Endothelial cell of umbilical vein (primary cell): ENCODE measurements around the gene STAT4. TPM values are rescaled to one million over a fixed set of nuclear protein-coding genes. Genes with fewer than 3 reads are reported as not detected.

Experiments
- BruUV-seq: library from RNA; stranded (reverse); fragments of 400-500 nt; replicated peaks from 2 replicates; lab custom pipeline; 2021; lab: Mats Ljungman, UMichigan
- CTCF ChIA-PET: fragments of 300-600, 350-600 bp; sonication (Branson Sonifier 250); formaldehyde crosslinking; loops from one replicate; lab custom pipeline; 2021; ENCODE audit warnings: antibody characterized with exemption, inconsistent platforms; lab: Charles Lee
- POLR2A ChIA-PET: fragments of 300-600, 350-600 bp; sonication (Branson Sonifier 250); formaldehyde crosslinking; loops from one replicate; lab custom pipeline; 2021; ENCODE audit warnings: antibody characterized with exemption, inconsistent platforms; lab: Charles Lee
- DNase-seq: peaks from one replicate; pipeline ENCODE4 v3.0.0-alpha.2; 2011; ENCODE audit warnings: low read depth, low spot score
- FAIRE-seq: peaks from 2 replicates; lab custom pipeline; 2011; peaks lifted over from hg19 to GRCh38; lab: Jason Lieb, UNC
- H2AFZ ChIP-seq: 2 replicates; pipeline ENCODE4 v1.6.0; 2012; ENCODE audit warnings: low read depth, low read length, control low read depth, inconsistent platforms
- H3K27ac ChIP-seq: 2 replicates; pipeline ENCODE4 v1.5.1; 2011; ENCODE audit warnings: low read depth, mild to moderate bottlenecking, control low read depth, low read length, moderate library complexity; ENCODE audit not compliant: insufficient read depth
- H3K27me3 ChIP-seq, 2 experiments: 2 replicates each; pipeline versions ENCODE4 v1.6.0 to v1.6.1; 2011; ENCODE audit warnings: low read length in 2 of 2, mixed read lengths in 1 of 2; ENCODE audit not compliant: control insufficient read depth in 2 of 2, insufficient read depth in 2 of 2
- H3K36me3 ChIP-seq, 2 experiments: 2 replicates in 1 of 2; 3 replicates in 1 of 2; pipeline ENCODE4 v1.5.1; 2011; ENCODE audit warnings: low read length in 2 of 2, mild to moderate bottlenecking in 1 of 2, moderate library complexity in 1 of 2; ENCODE audit not compliant: control insufficient read depth in 2 of 2, insufficient read depth in 2 of 2; ENCODE audit errors: extremely low read depth in 1 of 2
- H3K4me1 ChIP-seq: 3 replicates; pipeline ENCODE4 v1.5.1; 2011; ENCODE audit warnings: mild to moderate bottlenecking, low read length; ENCODE audit not compliant: control insufficient read depth, insufficient read depth; ENCODE audit errors: extremely low read depth
- H3K4me2 ChIP-seq: 2 replicates; pipeline ENCODE4 v1.6.1; 2011; ENCODE audit warnings: low read length, control low read depth, mixed read lengths; ENCODE audit not compliant: insufficient read depth
- H3K4me3 ChIP-seq, 3 experiments: fragments of 200-600 bp in 1 of 3; sonication (generic), shearing (Covaris generic) in 1 of 3; replicated peaks in 1 of 3; 2 replicates each; pipeline ENCODE4 v1.5.1; 2011 to 2016; ENCODE audit warnings: control low read depth in 3 of 3, low read length in 3 of 3, mild to moderate bottlenecking in 2 of 3, inconsistent platforms in 1 of 3, low read depth in 1 of 3, moderate library complexity in 1 of 3; ENCODE audit not compliant: insufficient read depth in 1 of 3
- H3K79me2 ChIP-seq: 2 replicates; pipeline ENCODE4 v1.6.0; 2012; ENCODE audit warnings: low read length, inconsistent platforms; ENCODE audit not compliant: control insufficient read depth, insufficient read depth
- H3K9ac ChIP-seq: replicated peaks from 2 replicates; pipeline ENCODE3; 2011; ENCODE audit warnings: low read length, control low read depth; ENCODE audit not compliant: insufficient read depth; ENCODE audit errors: extremely low read depth
- H3K9me1 ChIP-seq: replicated peaks from 3 replicates; pipeline ENCODE4 v1.6.0; 2011; ENCODE audit warnings: mild to moderate bottlenecking, low read length; ENCODE audit not compliant: control insufficient read depth, insufficient read depth; ENCODE audit errors: extremely low read depth
- H3K9me3 ChIP-seq: replicated peaks from 2 replicates; pipeline ENCODE4 v1.5.1; 2012; ENCODE audit warnings: low read length, inconsistent platforms; ENCODE audit not compliant: control insufficient read depth, insufficient read depth
- H4K20me1 ChIP-seq: replicated peaks from 2 replicates; pipeline ENCODE3; 2011; ENCODE audit warnings: mild to moderate bottlenecking, low read length; ENCODE audit not compliant: control insufficient read depth, insufficient read depth; ENCODE audit errors: extremely low read depth
- CTCF ChIP-seq, 2 donors: IDR thresholded peaks; 1 replicate in 1 of 2; 2 replicates in 1 of 2; pipeline ENCODE4 v1.5.1; 2011; ENCODE audit warnings: low read length in 2 of 2, mild to moderate bottlenecking in 2 of 2, moderate library complexity in 2 of 2, control low read depth in 1 of 2, inconsistent platforms in 1 of 2, low read depth in 1 of 2; ENCODE audit not compliant: insufficient read depth in 1 of 2; ENCODE audit errors: extremely low read depth in 1 of 2
- GATA2 ChIP-seq: IDR thresholded peaks from 2 replicates; pipeline ENCODE4 v1.7.0; 2011; ENCODE audit warnings: low read depth, mild to moderate bottlenecking, moderate library complexity, mixed read lengths, low read length; ENCODE audit not compliant: insufficient read length, insufficient read depth
- JUN ChIP-seq: IDR thresholded peaks from 2 replicates; pipeline ENCODE4 v1.6.1; 2011; ENCODE audit warnings: borderline replicate concordance, low read depth; ENCODE audit not compliant: insufficient read length, insufficient read depth
- POLR2AphosphoS5 ChIP-seq: IDR thresholded peaks from 2 replicates; pipeline ENCODE4 v1.6.1; 2012; ENCODE audit warnings: low read depth, mild to moderate bottlenecking, control low read depth, low read length, moderate library complexity; ENCODE audit not compliant: insufficient read depth
- dilution Hi-C: fragments of 300-500 bp; cut with MboI; formaldehyde crosslinking; loops from one replicate; pipeline ENCODE4 v1.15.0; 2019; ENCODE audit warnings: low sequenced_read_pairs; ENCODE audit not compliant: extremely low pct_ligation_motif_present
- intact Hi-C: fragments of 100-400 bp; cut with micrococcal nuclease; formaldehyde crosslinking; loops from one replicate; pipeline ENCODE4 v1.10.0; 2022
- polyA plus RNA-seq, 4 experiments: library from polyadenylated mRNA; depleted of rRNA in 3 of 4; stranded (reverse) in 3 of 4; unstranded in 1 of 4; fragments of >200 nt; gene quantifications; 2 replicates each; pipeline versions ENCODE4 v1.2.1 to v1.2.3, GENCODE V29; 2011 to 2012; ENCODE audit warnings: missing spikeins in 1 of 4
- total RNA-seq: library from RNA; stranded (reverse); gene quantifications from 2 replicates; pipeline ENCODE4 v1.2.3, GENCODE V29; 2021

The STAT4 gene
- total and polyA plus RNA-seq, 2 donors (not counting 3 experiments of a cell fraction or from before 2014, with no cell fraction given), result 0.46 to 1.2 TPM

DNA sequence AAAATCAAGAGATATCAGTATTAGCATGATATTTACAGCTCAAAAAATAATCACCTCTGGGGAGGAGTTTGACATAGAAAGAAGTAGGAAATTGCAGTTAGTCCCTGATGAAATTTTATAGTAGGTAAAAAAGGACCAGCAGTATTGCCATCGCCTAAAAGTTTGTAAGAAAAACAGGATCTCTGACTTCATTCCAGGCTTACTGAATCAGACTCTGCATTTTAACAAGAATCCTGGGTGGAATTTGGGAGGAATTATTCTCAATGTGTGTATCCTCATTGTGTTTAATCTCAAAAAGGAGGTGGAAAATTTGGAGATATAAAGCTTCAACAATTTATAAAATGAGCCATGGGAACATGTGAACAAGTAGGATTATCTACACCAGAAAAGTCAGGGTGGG is 105.7 kb downstream of the STAT4 start:
- BruUV-seq, result no TSS peak
- Histone ChIP-seq H3K9me3 (peaks cover 2% of the 10 kb centered on the region), H3K27me3 (peaks cover 0 to 4% of the 10 kb centered on the region in 2 experiments), H3K4me3 (no peak overlapping the region), H3K9me1 (no peaks in the 10 kb centered on the region), H3K79me2 (no peaks in the 10 kb centered on the region), H3K4me2 (no peak overlapping the region), H3K36me3 (no peaks in the 10 kb centered on the region), H3K9ac (no peak overlapping the region), H4K20me1 (no peaks in the 10 kb centered on the region), H2AFZ (no peak overlapping the region), H3K27ac (no peak overlapping the region), H3K4me1 (peaks cover 6% of the 10 kb centered on the region)
- ChIA-PET CTCF (interaction anchor here (0.7 to 0.8 kb wide), 2 partner anchors 10 to 110 kb away, joined by 3 read pairs; no protein-coding TSS in a partner anchor), POLR2A (no interaction called here)
- TF ChIP-seq POLR2AphosphoS5 (no peak), GATA2 (peak; percentile 18)
- DNase-seq (no peak), FAIRE-seq (no peak)
- dilution Hi-C loops (no loop called here), intact Hi-C loops (no loop called here)

GRCh38 chr2:191043438-191043837 is 107.4 kb downstream of the STAT4 start:
- no peak for DNase-seq

More at GRCh38 chr2:191043438-191043837, 107.4 kb downstream of the STAT4 start:
- Histone ChIP-seq H3K79me2 (no peaks in the 10 kb centered on the region), H4K20me1 (no peaks in the 10 kb centered on the region), H3K36me3 (no peaks in the 10 kb centered on the region), H3K9me1 (no peaks in the 10 kb centered on the region), H3K4me1 (peaks cover 14% of the 10 kb centered on the region), H3K4me3 (no peak overlapping the region), H3K27me3 (no peaks in the 10 kb centered on the region), H3K9ac (no peak overlapping the region), H2AFZ (no peak overlapping the region), H3K9me3 (peaks cover 2% of the 10 kb centered on the region), H3K27ac (no peak overlapping the region), H3K4me2 (no peak overlapping the region)
- ChIA-PET CTCF (interaction anchor here (0.7 kb wide), 1 partner anchor 9 kb away, joined by 3 read pairs; no protein-coding TSS in a partner anchor), POLR2A (no interaction called here)
- no peak for FAIRE-seq
- TF ChIP-seq CTCF (IDR thresholded peaks at IDR 0.05; ENCODE audit: extremely low read depth in 1 of 2, insufficient read depth in 1 of 2, low read depth in 1 of 2, low read length in 2 of 2), result no peak
- no peak for TF ChIP-seq JUN
- TF ChIP-seq GATA2, result no peak
- no TSS peak for BruUV-seq
- dilution Hi-C loops, result no loop called here
- intact Hi-C loops, result no loop called here
